D341Med (cell line): Measurements from ENCODE around the gene DBN1.

Experiments
- DNase-seq: peaks from one replicate; pipeline ENCODE4 v3.0.0; 2012; ENCODE audit warnings: low spot score

DBN1 gene

GRCh38 chr5:177504086-177505056, 30.9 kb upstream of the DBN1 start:
- DNase-seq: no peak

DNA sequence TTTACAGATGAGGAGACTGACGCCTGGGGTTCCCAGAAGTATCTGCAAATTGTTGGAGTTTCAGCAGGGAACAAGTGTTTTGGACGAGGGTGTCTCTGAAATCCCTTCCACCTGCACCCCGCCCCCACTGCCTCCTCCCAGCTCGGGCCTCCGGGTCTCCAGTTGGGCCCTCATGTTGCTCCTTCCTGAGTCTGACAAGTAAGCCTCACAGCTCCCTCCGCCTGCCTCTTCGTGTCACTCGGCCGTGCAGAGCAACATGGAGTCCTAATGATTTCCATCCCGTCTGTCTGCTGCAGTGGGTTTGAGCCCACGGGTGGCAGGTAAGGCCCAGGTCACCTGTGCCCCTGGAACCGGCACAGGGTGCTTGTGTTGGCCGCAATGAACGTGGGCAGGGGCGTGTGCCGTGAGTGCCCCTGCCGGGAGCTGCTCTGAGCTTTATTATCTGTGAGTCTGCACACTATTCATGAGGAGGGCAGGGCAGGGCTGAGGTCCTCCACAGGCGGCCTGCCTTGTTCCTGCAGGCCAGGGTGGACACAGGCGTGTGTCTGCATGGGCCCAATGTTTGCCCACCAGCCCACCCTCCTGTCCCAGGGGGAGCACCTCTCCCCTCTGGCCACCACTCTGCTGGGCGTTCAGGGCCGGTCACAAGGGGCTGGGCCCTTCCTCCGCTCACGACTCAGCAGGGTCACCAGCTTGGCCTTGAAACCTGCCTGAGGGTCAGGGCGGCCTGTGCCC, 30.1 kb upstream of the DBN1 start:
- no peak for DNase-seq

GRCh38 chr5:177502886-177503285, 29.5 kb upstream of the DBN1 start:
- DNase-seq: no peak

- no peak for DNase-seq
Observed at GRCh38 chr5:177501874-177502678, 28.6 kb upstream of the DBN1 start.

DNA sequence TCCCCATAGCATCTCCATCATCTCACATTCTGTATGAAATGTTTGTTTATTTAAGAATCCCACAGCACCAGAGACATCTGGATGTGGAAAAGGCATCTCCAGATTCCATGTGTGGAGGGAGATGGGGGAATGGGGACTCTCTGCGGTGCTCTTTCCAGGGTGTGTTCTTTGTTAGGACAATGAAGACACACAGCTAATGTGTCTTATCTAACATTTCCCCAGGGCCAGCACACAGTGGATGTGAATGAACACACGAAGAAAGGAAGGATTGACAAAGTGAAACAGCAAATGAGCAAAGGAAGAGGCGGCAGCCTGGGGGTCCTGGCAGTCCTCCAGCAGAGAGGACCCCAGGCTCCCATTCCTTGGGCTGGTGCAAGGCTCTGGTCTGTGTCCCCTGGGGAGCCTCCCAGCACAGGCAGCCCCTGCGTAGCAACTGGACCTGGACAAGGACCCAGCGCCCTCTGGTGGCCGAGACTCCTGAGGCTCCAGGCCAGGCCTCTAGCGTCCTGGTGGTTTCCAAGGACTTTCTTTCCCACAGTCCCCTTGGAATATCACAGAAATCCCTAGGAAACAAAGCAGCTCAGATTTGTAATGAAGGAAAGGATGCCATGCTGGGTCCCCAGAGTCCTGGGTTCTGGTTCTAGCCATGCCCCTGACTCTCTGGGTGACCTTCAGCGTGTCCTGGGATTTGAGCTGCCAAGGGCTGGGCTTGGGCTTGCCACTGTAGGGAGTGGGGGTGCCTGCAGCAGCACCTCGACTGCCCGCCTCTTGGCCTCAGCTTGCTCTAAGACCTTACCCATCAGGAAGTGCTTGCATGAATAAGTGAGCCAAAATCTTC, 27.5 kb upstream of the DBN1 start:
- peak; percentile 87 for DNase-seq

- DNase-seq: no peak
Observed at GRCh38 chr5:177499842-177500241, 26.4 kb upstream of the DBN1 start.

- no peak for DNase-seq
Observed at GRCh38 chr5:177498013-177498787, 24.8 kb upstream of the DBN1 start.

DNA sequence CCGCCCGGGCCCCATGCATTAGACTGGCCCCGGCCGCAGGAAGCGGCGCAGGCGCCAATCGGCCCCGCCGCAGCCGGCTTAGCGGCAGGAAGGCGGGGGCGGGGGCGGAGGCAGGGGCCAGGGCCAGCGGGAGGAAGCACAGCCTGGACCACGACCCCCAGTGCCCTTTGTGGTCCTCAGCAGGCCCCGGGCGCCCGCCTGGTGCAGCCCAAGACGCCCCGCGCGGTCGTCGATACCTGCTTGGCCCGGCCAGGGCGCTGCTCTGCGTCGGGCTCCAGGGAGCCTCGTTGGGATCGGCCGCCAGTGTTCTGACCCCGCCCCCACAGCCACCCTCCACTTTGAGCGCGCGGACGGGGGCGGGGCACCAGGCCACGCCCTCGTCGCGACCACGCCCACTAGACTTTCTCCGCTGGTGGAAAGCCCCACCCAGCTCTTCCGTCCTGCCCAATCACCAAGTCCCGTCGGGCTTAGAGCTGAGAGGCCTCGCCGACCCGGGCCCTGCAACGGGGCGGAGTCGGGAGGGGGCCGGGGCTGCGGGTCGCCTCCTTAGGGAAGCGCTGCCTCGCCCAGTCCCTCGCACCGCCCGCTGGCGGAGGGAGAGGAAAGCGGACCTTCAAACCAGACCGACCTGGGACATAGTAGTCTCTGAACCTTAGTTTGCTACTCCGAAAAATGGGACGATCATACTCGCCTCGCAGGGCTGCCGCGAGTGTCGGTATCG, 24.0 kb upstream of the DBN1 start, which contains the start of gene PDLIM7:
PDLIM7 (minus strand) TSS at position 313 of the 721 bp plus-strand sequence. CDS start 1,092 bp downstream, outside the sequence.
- peak; percentile 95 for DNase-seq

DNA sequence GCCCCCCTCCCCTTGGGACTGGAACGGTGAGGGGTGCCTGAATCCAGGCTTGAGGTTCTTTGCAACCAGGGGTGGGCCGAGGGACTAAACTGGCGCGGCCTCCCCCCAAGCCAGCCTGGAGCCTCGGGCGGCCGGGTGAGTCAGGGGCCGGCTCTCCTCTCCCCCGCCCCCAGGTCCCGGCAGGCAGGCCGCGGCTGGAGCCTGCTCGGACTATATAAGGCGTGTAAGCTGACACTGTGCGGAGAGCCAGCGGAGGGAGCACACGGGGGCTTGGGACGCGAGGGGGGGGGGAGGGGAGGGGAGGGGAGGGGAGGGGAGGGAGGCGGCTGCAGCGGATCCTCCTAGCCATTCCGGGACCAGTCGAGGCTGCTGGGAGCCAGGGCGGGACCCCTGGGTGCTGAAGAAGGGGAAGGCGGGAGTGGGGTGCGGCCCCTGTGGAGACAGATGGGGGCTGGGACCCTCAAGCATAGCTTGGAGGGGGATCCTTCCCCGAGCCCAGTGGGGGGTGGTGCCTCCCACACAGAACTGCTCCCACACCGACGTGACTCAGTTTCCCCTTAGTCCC, 23.4 kb upstream of the DBN1 start:
- DNase-seq: peak; percentile 83

GRCh38 chr5:177496070-177496726, 22.8 kb upstream of the DBN1 start:
- DNase-seq: peak; percentile 53

- DNase-seq: peak; percentile 52
Observed at GRCh38 chr5:177495243-177496060, 22.0 kb upstream of the DBN1 start.

DNA sequence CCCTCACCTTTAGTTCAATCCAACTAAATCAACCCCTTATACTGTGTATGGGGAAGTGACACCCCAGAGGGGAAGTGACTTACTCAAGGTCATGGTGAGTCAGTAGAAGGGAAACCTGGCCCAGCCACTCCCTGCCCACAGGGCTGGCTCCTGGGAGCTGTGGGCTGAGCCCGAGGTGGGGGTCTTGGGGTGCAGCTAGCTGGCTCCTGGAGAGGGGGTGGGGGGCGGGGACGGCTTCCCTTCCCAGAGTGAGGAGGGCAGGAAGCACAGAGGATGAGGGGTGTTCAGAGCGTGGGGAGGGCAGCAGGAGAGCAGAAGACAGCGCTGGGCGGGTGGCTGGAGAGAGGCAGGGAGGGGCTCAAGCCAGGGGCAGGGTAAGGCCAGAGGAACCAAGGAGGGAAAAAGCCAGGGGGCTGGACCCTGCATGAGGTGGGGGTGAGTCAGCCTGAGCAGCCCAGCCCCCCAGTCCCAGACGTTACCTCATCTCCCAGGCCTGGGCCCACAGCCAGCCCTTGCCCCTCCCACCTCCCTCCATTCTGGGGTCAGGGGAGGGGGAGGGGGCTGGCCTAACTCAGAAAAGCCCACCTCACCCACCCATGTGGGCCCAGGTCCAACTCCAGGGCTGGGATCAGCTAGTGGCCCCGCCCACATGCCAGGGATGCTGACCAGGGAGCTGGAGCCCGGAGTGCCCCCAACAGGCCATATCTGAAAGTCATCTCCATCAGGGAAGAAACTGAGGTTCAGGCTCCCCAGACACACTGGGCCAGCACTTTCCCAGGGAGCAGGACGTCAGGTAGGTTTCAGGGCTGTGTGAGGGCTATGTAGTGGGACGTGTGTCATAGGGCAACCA, 21.1 kb upstream of the DBN1 start:
- no peak for DNase-seq

DNA sequence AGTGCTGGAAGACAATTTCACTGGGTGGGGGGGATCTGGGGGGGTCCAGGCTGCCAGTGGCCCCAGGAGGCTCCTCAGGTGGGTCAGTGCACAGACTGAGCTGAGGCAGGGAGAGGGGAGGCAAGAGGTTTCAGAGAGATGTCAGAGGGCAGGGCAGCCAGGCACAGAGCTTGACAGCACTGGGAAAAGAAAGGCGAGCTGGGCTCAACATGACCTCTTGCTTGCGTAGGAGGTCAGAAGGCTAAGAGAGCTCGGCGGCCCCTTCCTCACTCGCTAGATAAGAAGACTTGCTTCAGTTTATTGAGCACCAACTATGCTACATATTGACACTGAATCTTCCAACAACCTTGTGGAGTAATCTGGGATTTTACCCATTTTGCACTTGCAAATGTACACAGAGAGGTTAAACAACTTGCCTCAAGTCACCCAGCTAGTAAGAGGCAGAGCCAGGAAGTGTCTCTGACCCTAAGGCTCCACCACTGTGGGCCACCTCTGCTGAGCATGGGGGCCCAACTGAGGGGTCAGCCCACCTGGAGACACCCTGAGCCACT, 20.4 kb upstream of the DBN1 start:
- no peak for DNase-seq

DNA sequence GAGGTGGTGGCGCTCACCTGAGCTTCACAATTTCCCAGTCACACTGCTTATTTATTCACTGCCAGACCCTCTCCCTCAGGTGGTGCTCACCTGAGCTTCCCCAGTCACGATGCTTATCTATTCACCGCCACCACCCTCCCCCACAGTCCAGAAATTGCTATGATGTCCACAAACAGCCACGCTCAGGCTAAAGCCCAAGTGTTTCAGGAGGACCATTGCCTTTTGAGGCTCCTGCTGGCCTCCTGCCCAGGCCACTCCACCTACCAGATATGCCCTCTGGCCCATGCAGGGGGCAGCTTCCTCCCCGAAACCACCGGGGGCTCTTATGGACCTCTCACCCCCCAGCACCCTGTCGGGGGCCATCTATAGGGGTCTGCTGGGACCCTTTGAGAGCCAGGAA, 19.4 kb upstream of the DBN1 start:
- DNase-seq: no peak

DNA sequence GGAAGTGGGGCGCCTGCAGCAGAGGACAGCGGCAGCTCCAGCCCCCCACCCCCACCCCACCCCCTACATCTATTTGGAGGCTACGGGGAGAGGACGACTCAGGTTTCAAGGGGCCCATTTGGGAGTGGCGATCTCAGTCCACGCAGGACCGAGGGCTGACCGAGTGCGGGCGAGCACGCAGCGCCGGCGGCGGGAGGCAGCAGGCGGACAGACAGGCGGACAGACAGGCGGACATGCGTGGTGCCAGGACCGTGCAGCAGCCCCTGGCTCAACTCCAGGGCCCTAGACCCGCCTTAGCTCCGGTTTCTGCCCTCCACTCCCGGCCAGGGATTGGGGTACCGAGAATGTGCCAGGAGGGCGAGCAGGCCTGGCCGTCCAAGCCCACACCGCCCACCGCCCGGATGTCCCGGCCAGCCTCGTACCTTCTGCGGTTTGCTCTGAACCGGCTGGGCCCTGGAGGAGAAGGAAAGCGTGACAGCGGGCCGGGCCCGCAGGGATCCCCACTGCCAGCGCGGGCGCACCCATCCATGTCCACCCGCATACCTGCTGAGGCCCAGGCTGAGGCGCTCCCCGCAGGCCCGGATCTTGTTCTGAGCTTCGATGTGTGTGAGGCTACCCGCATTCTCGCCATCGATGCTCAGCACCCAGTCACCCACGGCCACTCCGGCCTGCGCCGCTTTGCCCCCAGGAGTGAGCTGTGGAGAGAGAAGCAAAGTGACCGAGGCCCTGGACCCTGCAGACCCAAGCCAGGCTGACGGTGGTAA, 18.7 kb upstream of the DBN1 start:
- no peak for DNase-seq

DNA sequence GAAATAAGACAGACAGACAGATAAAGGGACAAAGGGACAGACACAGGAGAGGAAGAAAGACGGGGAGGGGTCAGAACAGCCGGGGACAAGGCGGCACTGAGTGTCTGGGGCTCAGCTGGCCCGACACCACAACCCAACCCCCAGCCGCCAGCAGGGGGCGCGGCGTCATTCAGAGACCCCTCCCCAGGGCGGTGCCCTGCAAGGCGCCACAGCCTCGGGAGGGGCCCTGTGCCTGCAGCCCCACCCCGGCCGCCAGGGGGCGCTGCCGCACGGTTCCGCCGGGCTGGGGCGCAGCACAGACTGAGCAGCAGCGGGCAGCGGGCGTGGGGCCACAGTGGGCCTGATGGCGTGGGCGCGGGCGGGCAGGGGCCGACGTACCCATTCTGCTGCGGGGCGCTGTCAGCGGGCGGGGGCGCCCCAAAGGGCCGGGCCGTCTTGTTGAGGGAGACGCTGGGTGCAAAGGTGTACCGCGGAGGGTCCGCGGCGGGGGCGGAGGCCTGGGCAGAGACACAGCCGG, 18.1 kb upstream of the DBN1 start:
- peak; percentile 74 for DNase-seq
